Panc1 (cell line): ENCODE results near the gene LOX. TPM values are rescaled to one million over a fixed set of nuclear protein-coding genes. Genes with fewer than 3 reads are reported as not detected.

Source experiments
- ATAC-seq: fragments of 200-7000 bp; cut with Tn5 transposase; 2 replicates; pipeline ENCODE4 v1.9.1; 2020; ENCODE audit warnings: mild to moderate bottlenecking, moderate library complexity
- BruUV-seq: library from RNA; stranded (reverse); fragments of 400-500 nt; replicated peaks from 2 replicates; lab custom pipeline; 2021; lab: Mats Ljungman, UMichigan
- CTCF ChIA-PET: fragments of 300-600 bp; sonication (Branson Sonifier 250); formaldehyde crosslinking; loops from one replicate; lab custom pipeline; 2022; ENCODE audit warnings: antibody characterized with exemption; lab: Charles Lee
- POLR2A ChIA-PET: fragments of 300-600 bp; sonication (Branson Sonifier 250); formaldehyde crosslinking; loops from one replicate; lab custom pipeline; 2022; ENCODE audit warnings: antibody characterized with exemption; lab: Charles Lee
- DNase-seq: peaks from one replicate; pipeline ENCODE4 v3.0.0-alpha.2; 2010; ENCODE audit warnings: low read depth, low spot score
- H3K27ac ChIP-seq: 2 replicates; pipeline ENCODE4 v1.5.1; 2011; ENCODE audit warnings: mild to moderate bottlenecking, low read length, inconsistent platforms
- H3K27me3 ChIP-seq: fragments of 200-500 bp; sonication (Bioruptor generic); 2 replicates; pipeline ENCODE4 v1.6.0; 2014; ENCODE audit warnings: low read length, inconsistent platforms; ENCODE audit not compliant: control insufficient read depth, insufficient read depth
- H3K36me3 ChIP-seq: fragments of 200-500 bp; sonication (Bioruptor generic); 2 replicates; pipeline ENCODE4 v1.5.1; 2014; ENCODE audit warnings: inconsistent platforms, mild to moderate bottlenecking, low read length, moderate library complexity; ENCODE audit not compliant: control insufficient read depth, insufficient read depth
- H3K4me1 ChIP-seq: 2 replicates; pipeline ENCODE4 v1.5.1; 2011; ENCODE audit warnings: inconsistent platforms, mild to moderate bottlenecking, low read length, moderate library complexity; ENCODE audit not compliant: control insufficient read depth, insufficient read depth
- H3K4me3 ChIP-seq, 2 experiments: 2 replicates each; pipeline ENCODE4 v1.5.1; 2011 to 2012; ENCODE audit warnings: low read depth in 2 of 2, low read length in 2 of 2, mild to moderate bottlenecking in 2 of 2, inconsistent platforms in 1 of 2, moderate library complexity in 1 of 2
- H3K9me3 ChIP-seq: fragments of 200-500 bp; sonication (Bioruptor generic); 2 replicates; pipeline ENCODE4 v1.5.1; 2014; ENCODE audit warnings: low read depth, mild to moderate bottlenecking, inconsistent platforms, low read length, moderate library complexity; ENCODE audit not compliant: control insufficient read depth, insufficient read depth
- POLR2AphosphoS5 ChIP-seq: IDR thresholded peaks from 2 replicates; pipeline ENCODE4 v1.6.1; 2012; ENCODE audit warnings: mild to moderate bottlenecking, low read depth, low read length, moderate library complexity
- SIN3A ChIP-seq: IDR thresholded peaks from 2 replicates; pipeline ENCODE4 v1.6.1; 2012; ENCODE audit warnings: low read depth, mild to moderate bottlenecking, low read length, moderate library complexity, borderline replicate concordance; ENCODE audit not compliant: insufficient read depth
- TCF7L2 ChIP-seq: IDR thresholded peaks from 2 replicates; pipeline ENCODE4 v1.6.1; 2011; ENCODE audit warnings: mild to moderate bottlenecking, low read depth, low read length, inconsistent platforms
- in situ Hi-C: cut with HindIII; loops from 2 replicates; pipeline ENCODE4 v1.10.0; 2016; ENCODE audit warnings: low sequenced_read_pairs, low pct_unique_long_range_greater_than_20kb
- intact Hi-C: fragments of 100-400 bp; cut with micrococcal nuclease; formaldehyde crosslinking; loops from one replicate; pipeline ENCODE4 v1.10.0; 2022; ENCODE audit not compliant: unreplicated experiment
- total RNA-seq: library from RNA; stranded (reverse); gene quantifications from one replicate; pipeline ENCODE4 v1.2.1, GENCODE V29; 2021; ENCODE audit not compliant: unreplicated experiment
- TF ChIP-seq, protein P1 (sequence below): fragments of 450-650 bp; IDR thresholded peaks from 2 replicates; pipeline ENCODE4 v1.5.1; 2017; ENCODE audit warnings: mild to moderate bottlenecking
- TF ChIP-seq, protein P2 (sequence below), 2 experiments: IDR thresholded peaks; 2 replicates each; pipeline ENCODE4 v1.6.1; 2011 to 2012; ENCODE audit warnings: low read depth in 2 of 2, control low read depth in 1 of 2, low read length in 1 of 2, mild to moderate bottlenecking in 1 of 2, moderate library complexity in 1 of 2; ENCODE audit not compliant: insufficient read depth in 1 of 2

The LOX gene
- total RNA-seq, 1 experiment from 2014 or later: 0.62 TPM

DNA sequence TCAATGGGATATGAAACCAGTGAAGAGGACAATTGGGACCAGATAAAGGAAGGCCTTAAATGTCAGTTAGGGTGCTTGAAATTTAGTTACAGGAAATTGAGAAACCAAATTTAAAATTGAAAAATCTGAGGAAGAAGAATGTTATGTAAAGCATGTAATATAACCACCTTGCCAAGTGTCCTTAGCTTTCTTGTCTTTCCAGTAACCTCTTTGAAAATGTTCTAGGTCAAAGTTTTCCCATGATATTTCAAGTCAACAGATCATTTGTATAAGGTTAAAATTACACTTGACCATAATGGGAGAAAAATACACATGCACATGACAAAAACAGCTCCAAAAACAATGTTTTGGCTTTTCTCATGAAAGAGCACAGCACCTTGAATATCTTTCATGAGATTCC, 21.1 kb downstream of the LOX start:
- no TSS peak for BruUV-seq
- intact Hi-C loops (no loop called here), in situ Hi-C loops (no loop called here)
- TF ChIP-seq TCF7L2: no peak
- TF ChIP-seq, protein P1, sequence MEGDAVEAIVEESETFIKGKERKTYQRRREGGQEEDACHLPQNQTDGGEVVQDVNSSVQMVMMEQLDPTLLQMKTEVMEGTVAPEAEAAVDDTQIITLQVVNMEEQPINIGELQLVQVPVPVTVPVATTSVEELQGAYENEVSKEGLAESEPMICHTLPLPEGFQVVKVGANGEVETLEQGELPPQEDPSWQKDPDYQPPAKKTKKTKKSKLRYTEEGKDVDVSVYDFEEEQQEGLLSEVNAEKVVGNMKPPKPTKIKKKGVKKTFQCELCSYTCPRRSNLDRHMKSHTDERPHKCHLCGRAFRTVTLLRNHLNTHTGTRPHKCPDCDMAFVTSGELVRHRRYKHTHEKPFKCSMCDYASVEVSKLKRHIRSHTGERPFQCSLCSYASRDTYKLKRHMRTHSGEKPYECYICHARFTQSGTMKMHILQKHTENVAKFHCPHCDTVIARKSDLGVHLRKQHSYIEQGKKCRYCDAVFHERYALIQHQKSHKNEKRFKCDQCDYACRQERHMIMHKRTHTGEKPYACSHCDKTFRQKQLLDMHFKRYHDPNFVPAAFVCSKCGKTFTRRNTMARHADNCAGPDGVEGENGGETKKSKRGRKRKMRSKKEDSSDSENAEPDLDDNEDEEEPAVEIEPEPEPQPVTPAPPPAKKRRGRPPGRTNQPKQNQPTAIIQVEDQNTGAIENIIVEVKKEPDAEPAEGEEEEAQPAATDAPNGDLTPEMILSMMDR: no peak
- TF ChIP-seq, protein P2, sequence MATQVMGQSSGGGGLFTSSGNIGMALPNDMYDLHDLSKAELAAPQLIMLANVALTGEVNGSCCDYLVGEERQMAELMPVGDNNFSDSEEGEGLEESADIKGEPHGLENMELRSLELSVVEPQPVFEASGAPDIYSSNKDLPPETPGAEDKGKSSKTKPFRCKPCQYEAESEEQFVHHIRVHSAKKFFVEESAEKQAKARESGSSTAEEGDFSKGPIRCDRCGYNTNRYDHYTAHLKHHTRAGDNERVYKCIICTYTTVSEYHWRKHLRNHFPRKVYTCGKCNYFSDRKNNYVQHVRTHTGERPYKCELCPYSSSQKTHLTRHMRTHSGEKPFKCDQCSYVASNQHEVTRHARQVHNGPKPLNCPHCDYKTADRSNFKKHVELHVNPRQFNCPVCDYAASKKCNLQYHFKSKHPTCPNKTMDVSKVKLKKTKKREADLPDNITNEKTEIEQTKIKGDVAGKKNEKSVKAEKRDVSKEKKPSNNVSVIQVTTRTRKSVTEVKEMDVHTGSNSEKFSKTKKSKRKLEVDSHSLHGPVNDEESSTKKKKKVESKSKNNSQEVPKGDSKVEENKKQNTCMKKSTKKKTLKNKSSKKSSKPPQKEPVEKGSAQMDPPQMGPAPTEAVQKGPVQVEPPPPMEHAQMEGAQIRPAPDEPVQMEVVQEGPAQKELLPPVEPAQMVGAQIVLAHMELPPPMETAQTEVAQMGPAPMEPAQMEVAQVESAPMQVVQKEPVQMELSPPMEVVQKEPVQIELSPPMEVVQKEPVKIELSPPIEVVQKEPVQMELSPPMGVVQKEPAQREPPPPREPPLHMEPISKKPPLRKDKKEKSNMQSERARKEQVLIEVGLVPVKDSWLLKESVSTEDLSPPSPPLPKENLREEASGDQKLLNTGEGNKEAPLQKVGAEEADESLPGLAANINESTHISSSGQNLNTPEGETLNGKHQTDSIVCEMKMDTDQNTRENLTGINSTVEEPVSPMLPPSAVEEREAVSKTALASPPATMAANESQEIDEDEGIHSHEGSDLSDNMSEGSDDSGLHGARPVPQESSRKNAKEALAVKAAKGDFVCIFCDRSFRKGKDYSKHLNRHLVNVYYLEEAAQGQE (IDR thresholded peaks at IDR 0.05; ENCODE audit: insufficient read depth in 1 of 2, low read depth in 2 of 2, low read length in 1 of 2): no peak
- TF ChIP-seq SIN3A: no peak
- TF ChIP-seq POLR2AphosphoS5: no peak
- no peak for ATAC-seq
- Histone ChIP-seq H3K4me3 (no peak overlapping the region), H3K4me1 (no peaks in the 10 kb centered on the region), H3K9me3 (no peaks in the 10 kb centered on the region), H3K36me3 (no peaks in the 10 kb centered on the region), H3K27ac (no peak overlapping the region), H3K27me3 (no peaks in the 10 kb centered on the region)
- ChIA-PET POLR2A (no interaction called here), CTCF (no interaction called here)
- no peak for DNase-seq

DNA sequence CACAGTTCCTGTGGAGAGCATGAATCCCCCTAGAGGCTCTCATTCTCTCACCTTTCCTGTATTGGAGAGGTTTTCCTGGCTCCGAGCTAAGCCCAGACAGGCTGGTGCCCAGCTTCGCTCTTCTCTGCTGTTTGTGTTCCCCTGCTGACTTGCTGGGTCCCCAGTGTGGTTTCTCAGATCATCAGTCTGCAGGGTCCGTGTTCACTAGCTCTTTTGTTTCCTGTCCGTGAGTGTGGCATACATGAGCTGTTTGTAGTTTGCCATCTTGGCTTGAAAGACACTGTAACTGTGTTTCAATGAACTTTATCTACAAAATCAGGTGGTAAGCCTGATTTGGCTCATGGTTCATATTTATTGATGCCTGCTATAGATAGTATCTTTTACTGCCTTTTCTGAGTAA, 23.8 kb downstream of the LOX start:
- no peaks in the 10 kb centered on the region for H3K27me3 ChIP-seq
- ATAC-seq (no peak), DNase-seq (no peak)
- in situ Hi-C loops: no loop called here
- H3K4me1 ChIP-seq: no peaks in the 10 kb centered on the region
- no peaks in the 10 kb centered on the region for H3K36me3 ChIP-seq
- no peaks in the 10 kb centered on the region for H3K9me3 ChIP-seq
- no TSS peak for BruUV-seq
- intact Hi-C loops: no loop called here
- no peak overlapping the region for H3K27ac ChIP-seq
- ChIA-PET POLR2A (no interaction called here), CTCF (no interaction called here)
- H3K4me3 ChIP-seq: no peak overlapping the region
- TF ChIP-seq, protein P2 (IDR thresholded peaks at IDR 0.05; ENCODE audit: insufficient read depth in 1 of 2, low read depth in 2 of 2, low read length in 1 of 2): no peak
- TF ChIP-seq POLR2AphosphoS5 (no peak), SIN3A (no peak), TCF7L2 (no peak)
- TF ChIP-seq, protein P1: no peak
